Stimulated activated CD4-positive, alpha-beta T cell treated with anti-CD3 and anti-CD28 coated beads, Interleukin-15, amount 100 ng/mL, for 48 hours (primary cell): ENCODE measurements around the gene SDC1.
A peak's percentile ranks its signal among the peaks of the same experiment; 100 is the strongest.

Experiments
- DNase-seq, 2 donors: peaks; one replicate each; pipeline ENCODE4 v3.0.0-alpha.2; 2020; ENCODE audit warnings: low read depth in 2 of 2

The SDC1 gene

DNA sequence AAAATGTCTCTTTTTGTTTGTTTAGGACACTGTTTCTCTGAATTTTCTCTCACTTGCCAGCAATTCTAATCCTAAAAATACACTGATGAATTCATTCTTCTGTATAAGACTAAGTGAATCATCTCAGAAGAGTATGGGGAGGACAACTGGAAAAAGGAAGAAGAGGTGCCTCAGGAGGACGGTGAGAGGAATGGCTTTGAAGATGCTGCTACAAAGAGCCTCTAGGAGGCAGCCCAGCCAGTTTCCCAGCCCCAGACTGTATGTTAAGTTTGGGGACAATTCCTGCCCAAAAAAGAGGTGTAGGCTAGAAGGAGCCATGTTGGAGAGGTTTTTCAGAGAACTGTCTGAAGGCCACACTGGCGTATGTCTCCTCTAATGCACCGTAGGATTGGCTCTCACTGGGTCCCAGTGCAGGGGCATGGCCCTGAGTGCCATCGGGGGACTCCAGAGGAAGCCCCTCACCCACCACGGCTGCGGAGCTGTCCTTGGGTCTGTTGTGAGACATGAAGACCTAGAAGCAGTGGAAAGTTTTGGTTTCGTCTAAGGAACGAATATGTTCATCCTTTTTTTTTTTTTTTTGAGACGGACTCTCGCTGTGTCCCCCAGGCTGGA is 3.1 kb upstream of the SDC1 start:
- no peak for DNase-seq

DNA sequence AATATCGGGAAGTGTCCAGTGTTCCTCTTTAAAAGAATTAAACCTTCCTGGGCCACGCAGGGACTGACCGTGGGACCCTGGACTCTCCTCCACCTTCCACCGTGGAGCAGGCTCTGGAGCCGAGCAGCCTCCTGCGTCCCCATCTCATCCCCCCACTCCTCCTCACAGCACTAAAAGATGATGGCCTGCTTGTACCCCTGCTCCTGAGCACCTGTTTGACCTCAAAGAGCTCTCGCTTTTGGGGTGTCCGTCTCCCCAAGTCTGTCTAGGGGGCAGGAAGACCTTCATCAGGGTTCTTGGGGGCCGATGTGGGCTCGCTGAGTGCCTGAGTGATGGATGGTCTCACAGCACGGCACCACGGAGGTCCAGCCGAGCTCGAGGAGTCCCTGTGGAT is 1.2 kb upstream of the SDC1 start:
- DNase-seq, result no peak

DNA sequence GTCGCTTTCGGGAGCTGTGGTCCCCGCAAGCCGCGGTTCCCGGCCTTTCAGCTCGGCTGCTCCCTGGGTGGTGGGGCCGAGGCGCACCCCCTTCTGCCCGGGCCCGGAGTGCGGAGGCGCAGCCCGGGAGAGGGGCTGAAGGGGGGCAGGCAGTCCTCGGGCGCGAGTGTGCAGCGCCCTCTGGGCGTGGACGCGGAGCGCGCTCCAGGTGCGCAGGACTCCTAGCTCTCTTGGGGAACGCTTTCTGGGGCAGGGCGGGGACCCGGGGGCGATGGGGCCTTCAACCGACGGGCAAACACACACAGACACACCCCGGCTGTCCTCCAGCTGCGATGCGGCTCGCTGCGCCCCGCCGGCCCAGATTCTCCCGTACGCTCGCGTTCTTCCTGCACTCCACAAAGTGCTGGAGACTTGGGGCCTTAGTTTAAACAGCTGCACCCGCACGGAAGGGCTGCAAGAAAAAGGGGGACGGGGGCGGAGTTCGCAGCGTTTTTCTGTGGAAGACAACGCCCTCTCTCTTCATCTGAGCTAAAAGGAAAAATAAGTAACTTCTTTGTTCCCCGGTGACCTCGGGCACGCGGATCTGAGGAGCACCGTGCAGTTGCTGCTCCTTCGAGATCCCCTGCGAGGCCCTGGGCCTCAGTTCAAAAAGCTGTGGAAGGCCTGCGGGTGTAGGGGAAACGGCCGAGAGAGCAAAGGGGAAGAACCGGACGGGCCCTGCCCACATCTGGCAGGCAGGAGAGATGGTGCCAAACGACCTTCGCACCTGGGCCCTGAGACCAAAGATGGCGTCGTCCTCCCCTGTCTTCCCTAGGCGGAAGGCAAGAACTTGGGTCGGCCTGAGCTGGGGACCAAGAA is 593 bp upstream of the SDC1 start:
- peak; percentile 18 to 26 for DNase-seq

DNA sequence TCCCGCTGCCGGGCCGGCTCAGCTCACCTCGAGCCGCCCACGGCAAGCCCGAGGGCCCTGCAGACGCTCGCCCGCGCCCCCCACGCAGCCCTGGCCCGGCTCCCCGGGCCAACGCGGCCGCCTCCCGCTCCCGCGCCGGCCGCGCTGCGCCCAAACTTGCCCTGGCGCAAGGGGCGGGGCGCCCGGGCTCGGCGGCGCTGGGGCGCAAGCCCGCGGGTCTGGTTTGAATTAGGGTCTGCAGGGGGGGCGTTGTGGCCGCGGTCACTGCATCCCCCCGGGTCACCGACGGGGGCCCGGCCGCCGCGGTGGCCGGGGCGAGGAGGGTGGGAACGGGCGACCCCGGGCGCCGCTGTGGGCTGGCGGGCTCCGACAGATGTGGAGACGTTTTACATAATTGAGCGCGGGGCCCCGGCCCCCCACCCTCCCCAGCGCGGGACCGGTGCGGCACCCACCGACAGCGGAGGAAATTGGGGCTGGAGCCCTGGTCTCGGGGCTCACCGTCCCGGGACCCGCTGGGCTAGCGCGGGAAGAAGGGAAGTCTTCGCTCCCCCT is 690 bp downstream of the SDC1 start:
- DNase-seq, result no peak

DNA sequence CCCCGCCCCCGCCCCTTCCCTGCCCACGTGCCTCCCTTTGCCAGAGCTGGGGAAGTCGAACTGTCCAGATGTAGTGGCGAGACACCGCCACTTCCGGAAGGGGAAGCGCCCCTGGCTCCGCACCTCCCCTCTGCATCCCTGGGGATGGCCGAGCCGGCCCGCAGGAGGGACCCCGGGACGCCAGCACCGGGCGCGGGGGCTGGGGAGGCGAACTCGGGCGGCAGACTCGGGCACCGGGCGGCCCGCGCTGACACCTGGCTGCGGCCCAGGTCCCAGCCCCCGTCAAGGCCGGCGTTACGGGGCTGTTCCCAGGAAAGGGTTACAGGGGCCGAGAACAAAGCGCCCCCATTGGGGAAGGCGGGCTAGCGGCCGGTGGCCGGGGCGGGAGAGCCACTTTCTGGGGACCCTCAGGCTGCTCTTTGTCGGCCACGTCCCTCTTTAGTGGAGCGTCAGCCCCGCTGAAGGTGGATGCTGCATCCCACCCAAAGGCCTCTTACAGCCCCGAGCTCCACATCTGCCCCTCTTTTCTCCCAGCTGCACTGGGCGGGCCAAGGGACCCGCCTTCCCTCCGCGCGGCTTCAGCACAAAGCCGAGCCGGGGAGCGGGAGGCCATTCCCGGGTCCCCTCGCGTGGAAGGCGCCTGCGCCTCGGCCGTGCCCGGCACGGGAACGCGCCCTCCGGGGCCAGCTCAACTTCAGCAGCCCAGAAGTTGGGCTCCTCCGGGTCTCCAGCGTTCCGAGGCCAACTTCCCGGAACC is 1.3 kb downstream of the SDC1 start:
- no peak for DNase-seq

DNA sequence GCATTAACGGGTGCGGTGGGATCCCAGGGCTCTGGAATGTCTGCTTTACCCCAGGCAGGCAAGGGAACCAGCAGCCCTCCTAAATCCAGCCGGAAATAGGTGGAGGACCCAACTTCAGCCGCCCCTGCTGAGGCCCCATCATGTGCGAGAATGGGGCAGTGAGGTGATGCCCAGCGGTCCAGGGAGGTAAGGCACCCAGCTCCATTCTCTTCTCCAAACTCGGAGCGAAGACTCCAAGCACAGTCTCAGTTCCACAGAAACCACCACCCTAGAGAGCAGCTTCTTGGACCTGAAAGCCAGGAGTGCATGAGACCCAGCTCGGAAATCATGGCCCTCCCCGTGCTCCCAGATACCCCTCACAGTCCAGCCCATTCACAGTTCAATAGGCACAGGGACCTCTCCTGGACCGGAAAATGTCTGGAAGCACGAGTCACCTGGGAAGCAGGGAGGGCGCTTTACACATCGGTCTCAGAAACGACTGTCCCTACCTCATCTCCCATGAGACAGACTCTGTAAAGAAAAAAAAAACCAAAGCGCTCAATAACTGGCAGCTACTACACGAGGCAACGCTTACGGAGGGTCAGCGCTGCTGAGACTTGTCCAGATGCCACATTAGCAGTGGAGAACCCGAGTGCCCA is 2.0 kb downstream of the SDC1 start:
- DNase-seq, result no peak

DNA sequence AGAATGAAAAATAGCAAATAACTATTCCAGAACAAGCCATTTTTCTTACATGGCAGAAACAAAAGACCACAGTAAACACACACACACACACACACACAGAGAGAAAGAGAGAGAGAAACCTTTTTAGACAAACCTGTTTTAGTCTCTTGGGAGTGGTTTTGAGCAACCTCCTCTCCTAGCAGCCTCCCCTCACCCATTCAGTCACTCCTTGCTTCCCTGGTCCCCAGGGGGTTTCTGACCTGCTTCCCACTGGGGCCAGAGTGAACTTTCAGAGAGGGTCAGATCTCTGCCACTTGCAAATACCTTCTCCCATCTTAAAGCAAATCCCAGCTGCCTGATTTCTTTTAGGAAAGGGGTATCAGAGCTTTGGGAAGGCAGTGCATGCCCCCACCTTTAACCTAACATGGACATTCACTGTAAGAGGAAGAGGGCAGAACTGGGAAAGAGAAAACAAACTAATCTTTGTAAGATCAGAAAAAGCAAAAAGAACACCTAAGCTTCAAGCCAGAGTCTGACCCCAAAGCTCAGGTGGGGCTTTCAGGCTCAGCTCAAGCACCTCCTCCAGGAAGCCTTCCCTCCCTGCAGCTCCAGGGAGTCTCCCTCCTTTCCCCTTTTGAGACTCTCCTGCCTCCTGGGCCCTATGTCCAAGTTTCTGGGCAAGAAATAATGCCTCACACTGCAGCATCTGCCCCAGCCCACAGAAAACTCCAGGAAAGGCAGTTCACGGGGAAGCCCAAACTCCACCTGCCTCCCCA is 2.7 kb downstream of the SDC1 start:
- DNase-seq, result no peak

DNA sequence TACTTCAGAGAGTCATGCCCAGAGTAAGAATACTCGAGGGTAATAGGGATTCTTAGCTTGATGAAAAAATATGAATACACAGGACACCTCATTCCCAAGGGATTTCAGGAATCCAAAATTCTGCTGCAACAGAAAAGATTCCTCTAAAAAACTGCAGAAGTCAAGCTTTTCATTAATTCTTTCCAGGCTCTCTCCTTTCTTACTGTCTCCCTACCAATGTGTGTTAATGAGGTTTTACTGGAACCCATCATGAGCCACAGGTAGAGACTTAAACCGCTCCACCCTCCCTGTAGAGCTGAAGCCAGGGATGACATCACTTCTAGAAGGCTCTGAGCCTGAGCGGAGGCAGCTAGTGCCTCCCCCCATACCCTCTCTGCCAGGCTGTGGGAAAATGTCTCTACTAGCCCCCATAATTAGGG is 3.4 kb downstream of the SDC1 start:
- DNase-seq, result no peak

DNA sequence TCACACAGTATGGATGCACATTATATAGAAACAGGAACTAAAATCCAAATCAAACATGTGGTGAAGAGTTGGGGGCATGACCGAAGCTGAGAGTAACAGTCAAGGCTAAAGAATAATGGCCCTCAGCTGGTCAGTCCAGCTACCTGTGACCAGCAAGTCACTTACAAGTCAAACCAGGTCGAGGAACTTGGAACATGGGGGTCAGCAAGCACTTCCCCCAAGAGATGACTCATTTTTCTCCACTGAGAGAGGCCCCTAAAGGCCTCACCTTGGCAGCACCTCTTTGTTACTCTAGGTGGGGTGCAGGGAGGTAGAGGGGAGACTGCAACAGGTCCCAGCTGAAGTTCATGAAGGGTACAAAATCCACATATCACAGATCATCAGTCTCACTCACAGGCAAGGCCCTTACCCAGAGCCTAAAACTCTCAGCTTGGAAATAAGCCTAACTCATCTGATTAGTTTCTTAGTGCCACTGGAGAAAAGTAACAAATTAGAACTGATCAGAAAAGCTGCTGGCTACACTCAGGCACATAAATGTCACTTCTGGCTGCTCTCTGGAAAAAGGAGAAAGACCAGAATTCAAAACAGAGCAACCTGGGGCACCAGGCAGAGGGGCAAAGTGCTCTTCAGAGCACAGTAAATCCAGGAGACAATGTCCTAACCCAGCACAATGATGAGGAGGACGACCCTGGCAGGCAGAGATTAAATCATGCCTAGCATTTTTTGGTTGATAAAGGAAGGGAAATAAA is 4.0 kb downstream of the SDC1 start:
- no peak for DNase-seq

DNA sequence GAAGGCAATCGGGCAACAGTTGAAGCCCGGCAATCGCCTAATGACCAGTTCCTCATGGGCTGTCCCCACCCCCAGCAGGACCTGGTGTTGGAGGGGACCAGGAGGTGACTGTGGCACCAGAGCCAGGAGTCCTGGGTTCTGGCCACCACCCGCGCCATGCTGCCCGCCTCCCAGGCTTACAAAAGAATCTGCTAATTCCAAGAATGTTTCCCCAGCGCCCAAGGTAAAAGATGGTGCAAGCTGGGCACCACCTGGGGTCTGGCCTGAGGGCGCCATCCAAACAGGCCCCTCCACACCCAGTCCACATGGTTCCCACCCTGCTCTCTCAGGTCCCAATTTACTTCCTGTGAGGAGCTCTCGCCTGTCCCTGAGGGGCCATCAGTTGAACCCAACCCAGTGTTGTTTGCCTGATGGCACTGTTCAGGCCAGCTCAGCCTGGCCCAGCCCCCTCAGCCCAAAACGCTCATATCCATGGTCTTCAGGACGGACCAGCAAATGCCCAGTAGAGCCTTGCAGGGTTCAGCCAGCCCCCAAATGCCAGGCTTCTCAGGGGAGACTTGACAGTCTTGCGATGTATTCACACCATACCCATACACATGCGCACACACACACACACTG is 5.1 kb downstream of the SDC1 start:
- no peak for DNase-seq

DNA sequence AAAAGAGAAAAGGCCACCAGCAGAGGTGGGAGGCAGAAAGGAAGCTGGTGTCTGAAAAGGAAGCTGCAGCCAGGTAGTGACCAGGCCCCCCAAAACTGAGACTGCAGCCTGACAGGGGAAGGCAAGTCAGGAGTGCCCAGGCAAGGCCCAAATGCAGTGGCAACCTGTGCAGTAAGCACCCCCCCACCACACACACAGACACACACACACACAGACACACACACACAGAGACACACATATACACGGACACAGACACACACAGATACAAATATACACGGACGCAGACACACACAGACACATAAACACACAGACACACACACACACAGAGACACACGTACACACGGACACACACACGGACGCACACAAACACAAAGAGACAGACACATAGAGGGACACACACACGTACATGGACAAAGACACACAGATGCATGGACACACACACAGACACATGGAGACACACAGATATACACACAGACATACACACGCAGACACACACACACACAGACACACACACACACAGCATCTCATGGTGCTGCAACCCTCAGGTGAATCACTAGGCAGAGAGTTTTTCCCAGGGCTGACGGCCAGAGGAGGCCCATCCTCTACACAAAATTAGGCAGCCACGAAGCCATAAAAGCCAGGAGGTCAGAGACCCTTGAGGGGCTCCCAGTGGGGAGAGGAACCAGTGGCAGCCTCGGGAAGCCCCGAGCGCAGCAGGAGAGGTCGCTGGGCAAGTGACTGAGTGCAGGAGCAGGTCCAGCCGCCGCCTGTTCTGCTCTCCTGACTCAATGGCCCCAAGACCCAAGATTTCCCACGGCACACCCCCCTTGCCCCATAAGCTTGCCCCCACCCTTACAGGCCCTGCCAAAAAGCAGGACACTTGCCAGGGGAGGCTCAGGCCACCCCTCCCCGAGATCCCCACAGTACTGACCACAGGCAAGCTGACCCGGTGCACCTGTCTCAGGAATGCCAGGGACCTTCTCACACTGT is 6.3 kb downstream of the SDC1 start:
- DNase-seq, result no peak

DNA sequence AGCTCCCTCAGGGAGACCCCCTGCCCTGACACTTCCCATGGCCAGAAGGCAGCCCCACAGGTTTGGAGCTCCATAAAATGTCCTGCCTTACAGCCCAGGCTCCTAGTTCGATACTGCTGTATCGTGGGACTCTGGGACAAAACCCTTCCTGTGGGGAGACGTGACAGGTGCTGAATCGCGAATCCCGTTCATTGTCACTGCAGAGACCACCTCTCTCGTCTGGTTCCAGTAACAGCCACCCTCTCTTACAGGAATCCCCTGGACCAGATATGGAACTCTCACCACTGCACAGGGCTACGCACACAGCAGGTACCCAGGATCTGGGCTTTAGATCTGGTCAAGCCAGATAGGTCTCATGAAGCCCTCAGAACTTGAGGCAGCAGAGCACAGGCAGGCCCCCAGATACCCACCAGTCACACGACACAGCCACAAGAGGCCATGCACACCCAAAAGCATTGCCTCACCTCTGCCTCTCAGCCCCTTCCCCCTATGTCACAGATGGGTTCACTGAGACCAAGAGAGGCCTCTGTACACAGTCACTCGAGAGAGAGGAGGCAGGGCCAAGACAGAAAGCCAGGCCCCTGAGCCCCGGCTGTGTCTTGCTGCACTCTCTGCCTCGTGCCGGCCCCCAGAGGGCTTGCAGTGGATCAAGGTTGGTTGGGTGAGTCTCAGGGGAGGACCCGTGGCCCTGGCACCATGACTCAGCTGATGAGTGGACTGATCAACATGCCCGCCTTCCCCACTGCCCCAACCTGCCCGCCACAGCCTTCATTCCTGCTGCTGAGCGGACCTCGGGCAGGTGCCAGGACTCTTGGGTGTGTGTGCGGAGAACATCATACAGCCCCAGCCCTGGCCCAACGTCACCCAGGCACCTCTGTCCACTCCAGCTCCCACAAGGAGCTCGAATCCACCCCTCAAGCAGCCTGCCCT is 7.6 kb downstream of the SDC1 start:
- DNase-seq, result no peak

DNA sequence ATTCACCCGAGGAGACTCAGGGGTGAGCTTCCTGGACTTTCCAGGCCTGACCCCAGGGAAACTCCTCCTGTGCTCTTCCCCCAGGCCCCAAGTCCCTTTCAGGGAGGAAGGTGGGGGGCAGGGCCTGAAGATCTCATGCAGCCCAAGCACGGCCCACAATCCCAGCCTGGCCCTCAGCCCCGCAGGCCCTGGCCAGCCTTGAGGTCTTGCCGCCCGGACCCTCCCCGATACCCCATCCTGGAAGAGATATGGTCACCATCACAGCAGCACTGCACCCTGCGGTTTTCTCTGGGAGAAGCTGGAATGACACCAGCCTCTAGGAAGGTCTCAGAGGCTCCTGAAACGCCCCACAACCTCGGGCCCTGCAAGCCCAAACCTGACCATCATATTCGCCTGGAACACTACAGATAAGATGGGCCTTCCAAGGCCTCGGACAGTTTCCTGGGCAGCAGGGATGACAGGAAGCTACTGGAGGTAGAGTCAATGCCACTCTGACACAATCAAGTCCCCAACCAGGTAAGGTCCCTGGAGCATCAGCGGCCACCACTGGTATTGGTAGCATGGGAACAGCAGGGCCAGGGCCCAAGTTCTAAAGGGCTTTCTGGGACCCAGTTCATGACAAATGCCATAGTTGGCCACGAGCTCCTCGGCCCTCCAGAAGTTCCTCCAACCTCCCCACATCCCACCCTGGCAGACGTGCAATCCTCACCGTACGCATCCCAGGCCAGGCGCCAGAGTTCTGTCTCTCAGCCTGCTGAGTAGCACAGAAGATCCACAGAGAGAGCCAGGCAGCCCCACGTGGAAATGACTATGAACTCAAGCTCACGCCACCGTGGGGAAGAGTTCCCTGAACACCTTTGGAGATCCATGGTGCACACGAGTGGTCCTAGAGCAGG is 8.6 kb downstream of the SDC1 start:
- DNase-seq, result no peak

DNA sequence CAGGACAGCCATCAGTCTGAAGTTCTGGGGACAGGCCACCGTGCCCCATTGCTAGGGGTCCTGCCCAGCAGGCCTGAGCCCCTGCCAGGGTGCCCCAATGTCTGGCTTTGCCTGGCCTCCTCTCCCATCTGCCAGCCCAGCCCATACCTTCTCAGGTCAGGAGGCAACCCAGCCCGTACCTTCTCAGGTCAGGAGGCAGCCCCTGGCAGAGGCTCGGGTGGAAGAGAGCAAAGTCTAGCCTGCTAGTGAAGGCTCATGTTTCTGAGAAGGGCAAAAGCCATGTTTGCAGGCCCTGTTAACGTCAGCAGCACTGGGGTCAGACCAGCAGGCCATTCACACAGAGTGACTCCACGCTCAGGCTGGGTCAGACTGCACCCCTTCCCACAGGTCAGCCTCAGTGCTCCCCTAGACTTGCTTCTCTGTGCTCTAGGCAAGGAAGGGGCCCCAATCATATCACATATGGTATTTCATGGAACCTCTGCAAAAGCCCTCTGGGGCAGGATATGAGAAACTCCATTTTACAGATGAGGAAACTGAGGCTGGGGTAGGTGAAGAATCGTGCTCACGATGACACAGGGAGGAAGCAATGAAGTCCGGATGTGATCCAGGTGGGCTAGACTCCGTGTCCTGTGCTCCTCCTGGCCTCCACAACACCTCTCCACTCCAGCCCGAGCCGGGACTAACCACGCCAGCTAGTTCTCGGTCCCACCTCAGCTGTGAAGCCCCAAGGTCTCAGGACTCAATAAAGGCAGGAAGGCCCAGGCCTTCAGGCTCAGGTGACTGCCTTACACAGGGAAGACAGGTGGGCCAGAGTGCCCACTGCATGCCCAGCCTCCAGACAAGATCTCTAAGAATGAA is 9.5 kb downstream of the SDC1 start:
- no peak for DNase-seq

DNA sequence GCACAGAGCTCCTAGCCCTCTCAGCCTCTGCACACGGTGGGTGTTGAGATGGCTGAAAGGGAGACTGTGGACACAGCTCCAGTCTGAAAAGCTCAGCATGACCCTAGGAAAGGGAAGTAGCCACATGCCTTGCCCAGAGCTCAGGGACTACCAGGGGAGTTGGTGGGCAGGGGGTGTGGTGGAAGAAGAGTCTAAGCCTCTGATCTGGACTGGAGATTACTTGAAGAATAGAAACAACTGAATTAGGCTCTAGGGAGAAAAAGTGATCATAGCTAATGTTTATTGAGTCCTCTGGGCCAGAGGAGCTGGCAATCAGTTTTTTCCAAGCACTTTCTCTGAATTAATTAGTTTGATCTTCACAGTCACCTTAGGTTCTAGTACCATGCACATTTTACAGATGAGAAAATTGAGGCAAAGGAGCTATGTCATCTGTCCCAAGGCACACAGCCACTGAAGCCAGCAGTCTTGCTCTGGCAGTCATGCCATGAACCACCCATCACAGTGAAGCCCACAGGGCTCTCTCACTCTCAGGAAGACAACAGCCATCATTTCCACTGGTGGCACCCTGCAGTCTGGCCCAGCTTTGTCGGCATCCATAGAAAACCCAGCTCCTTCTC is 10.3 kb downstream of the SDC1 start:
- DNase-seq, result no peak
